SH-SY5Y (cell line): ENCODE data around the gene PIK3CG.

Experiments used
- GATA2 ChIP-seq: IDR thresholded peaks from 2 replicates; pipeline ENCODE4 v1.6.1; 2011; ENCODE audit warnings: mild to moderate bottlenecking, low read depth, low read length
- GATA3 ChIP-seq: IDR thresholded peaks from 2 replicates; pipeline ENCODE4 v1.6.1; 2011; ENCODE audit warnings: low read depth, mild to moderate bottlenecking, low read length, moderate library complexity

GRCh38 chr7:106870983-106871410 is 5.9 kb downstream of the PIK3CG start:
- no peak for TF ChIP-seq GATA2
- TF ChIP-seq GATA3, result no peak
